ENCODE data around the gene DNAJC6.

DNAJC6 gene

GRCh38 chr1:65392497-65392896, 83.2 kb downstream of the DNAJC6 start:
- DNase-seq (ENCODE audit: low read depth, low spot score) = no peak
- ChIA-PET POLR2A (no interaction called here), CTCF (no interaction called here)
- no peak for TF ChIP-seq CTCF (IDR thresholded peaks at IDR 0.05; ENCODE audit: insufficient read depth, low read length, missing control alignments)
- H3K4me3 ChIP-seq (ENCODE audit: low read depth, low read length) = no peak overlapping the region

GRCh38 chr1:65393347-65393746, 84.0 kb downstream of the DNAJC6 start:
- POLR2A ChIA-PET = no interaction called here

GRCh38 chr1:65393928-65394327, 84.6 kb downstream of the DNAJC6 start:
- CTCF ChIA-PET = interaction anchor here (1.5 to 1.6 kb wide), 2 partner anchors 16 to 294 kb away, joined by 4 read pairs; no protein-coding TSS in a partner anchor
- no peak for TF ChIP-seq CTCF (IDR thresholded peaks at IDR 0.05; ENCODE audit: insufficient read depth, low read length, missing control alignments)

More at GRCh38 chr1:65393347-65393746, 84.0 kb downstream of the DNAJC6 start:
- CTCF ChIA-PET = interaction anchor here (1.5 to 1.6 kb wide), 2 partner anchors 16 to 294 kb away, joined by 4 read pairs; no protein-coding TSS in a partner anchor
- no peak overlapping the region for H3K4me3 ChIP-seq (ENCODE audit: low read depth, low read length)
- TF ChIP-seq CTCF (IDR thresholded peaks at IDR 0.05; ENCODE audit: insufficient read depth, low read length, missing control alignments) = no peak
- DNase-seq (ENCODE audit: low read depth, low spot score) = peak; percentile 7

GRCh38 chr1:65395887-65396612, 86.7 kb downstream of the DNAJC6 start:
- no peak for TF ChIP-seq CTCF (IDR thresholded peaks at IDR 0.05; ENCODE audit: insufficient read depth, low read length, missing control alignments)
- no peak overlapping the region for H3K4me3 ChIP-seq (ENCODE audit: low read depth, low read length)
- POLR2A ChIA-PET = no interaction called here
- CTCF ChIA-PET = no interaction called here
- DNase-seq (ENCODE audit: low read depth, low spot score) = peak; percentile 21

More at GRCh38 chr1:65393928-65394327, 84.6 kb downstream of the DNAJC6 start:
- DNase-seq (ENCODE audit: low read depth, low spot score) = no peak
- no peak overlapping the region for H3K4me3 ChIP-seq (ENCODE audit: low read depth, low read length)
- POLR2A ChIA-PET = no interaction called here

- CTCF ChIA-PET = no interaction called here
- no peak for TF ChIP-seq CTCF (IDR thresholded peaks at IDR 0.05; ENCODE audit: insufficient read depth, low read length, missing control alignments)
- H3K4me3 ChIP-seq (ENCODE audit: low read depth, low read length) = no peak overlapping the region
- no peak for DNase-seq (ENCODE audit: low read depth, low spot score)
- POLR2A ChIA-PET = no interaction called here
These were observed 88.7 kb downstream of the DNAJC6 start for GRCh38 chr1:65398083-65398482.

GRCh38 chr1:65399003-65399402, 89.7 kb downstream of the DNAJC6 start:
- H3K4me3 ChIP-seq (ENCODE audit: low read depth, low read length) = no peak overlapping the region
- TF ChIP-seq CTCF (IDR thresholded peaks at IDR 0.05; ENCODE audit: insufficient read depth, low read length, missing control alignments) = no peak
- ChIA-PET CTCF (no interaction called here), POLR2A (no interaction called here)
- no peak for DNase-seq (ENCODE audit: low read depth, low spot score)

Data from AG04449 (cell line).